Skin epidermis (tissue), 12 donors: ENCODE results near the gene MX1.
A peak's percentile ranks its signal among the peaks of the same experiment; 100 is the strongest.

Experiments
- H3K27ac ChIP-seq, 21 experiments: fragments of 200-600 bp; sonication (generic) in 11 of 21; one replicate each; pipeline ENCODE4 v1.5.0; 2020; ENCODE audit warnings: mild to moderate bottlenecking in 3 of 21, inconsistent platforms in 2 of 21, moderate library complexity in 2 of 21
- H3K4me3 ChIP-seq, 7 experiments: fragments of 200-600 bp; sonication (generic) in 2 of 7; one replicate each; pipeline ENCODE4 v1.5.0; 2020; ENCODE audit warnings: inconsistent platforms in 2 of 7, mild to moderate bottlenecking in 2 of 7, moderate library complexity in 1 of 7

Gene MX1

GRCh38 chr21:41425954-41426675, at the start of gene MX1:
MX1 (plus strand) TSS chr21:41426239; CDS start chr21:41432071, 5,832 bp downstream.
- peak within 1 kb of the TSS; percentile 42 to 95 (median 79) for H3K27ac ChIP-seq
- peak within 1 kb of the TSS; percentile 48 to 74 (median 61) for H3K4me3 ChIP-seq

GRCh38 chr21:41377715-41378114, 48.3 kb upstream of the MX1 start:
- Histone ChIP-seq H3K4me3 (no peak overlapping the region), H3K27ac (no peak overlapping the region)

GRCh38 chr21:41378849-41379248, 47.2 kb upstream of the MX1 start:
- Histone ChIP-seq H3K27ac (no peak overlapping the region), H3K4me3 (no peak overlapping the region)

GRCh38 chr21:41379901-41380300, 46.1 kb upstream of the MX1 start:
- H3K27ac ChIP-seq: no peak overlapping the region
- H3K4me3 ChIP-seq: no peak overlapping the region

GRCh38 chr21:41381731-41382130, 44.3 kb upstream of the MX1 start:
- no peak overlapping the region for H3K4me3 ChIP-seq
- H3K27ac ChIP-seq: no peak overlapping the region

GRCh38 chr21:41387042-41387819, 38.8 kb upstream of the MX1 start:
- Histone ChIP-seq H3K27ac (peak overlapping the region in 11 of 21 experiments; percentile 1 to 76 (median 38)), H3K4me3 (no peak overlapping the region)

GRCh38 chr21:41387824-41388223, 38.2 kb upstream of the MX1 start:
- Histone ChIP-seq H3K4me3 (no peak overlapping the region), H3K27ac (peak overlapping the region in 8 of 21 experiments; percentile 1 to 76 (median 46))

GRCh38 chr21:41388259-41388658, 37.8 kb upstream of the MX1 start:
- Histone ChIP-seq H3K4me3 (no peak overlapping the region), H3K27ac (peak overlapping the region in 5 of 21 experiments; percentile 1 to 76 (median 63))

GRCh38 chr21:41390043-41390639, 35.9 kb upstream of the MX1 start:
- H3K27ac ChIP-seq: no peak overlapping the region
- H3K4me3 ChIP-seq: no peak overlapping the region

GRCh38 chr21:41393876-41394465, 32.1 kb upstream of the MX1 start:
- Histone ChIP-seq H3K27ac (no peak overlapping the region), H3K4me3 (no peak overlapping the region)

GRCh38 chr21:41396558-41397075, 29.4 kb upstream of the MX1 start:
- Histone ChIP-seq H3K4me3 (no peak overlapping the region), H3K27ac (peak overlapping the region in 7 of 21 experiments; percentile 21 to 50 (median 44))

- H3K4me3 ChIP-seq: no peak overlapping the region
- H3K27ac ChIP-seq: peak overlapping the region in 4 of 21 experiments; percentile 21 to 50 (median 44)
Observed at GRCh38 chr21:41397471-41397891, 28.6 kb upstream of the MX1 start.

GRCh38 chr21:41398251-41398650, 27.8 kb upstream of the MX1 start:
- Histone ChIP-seq H3K4me3 (no peak overlapping the region), H3K27ac (no peak overlapping the region)

- no peak overlapping the region for H3K4me3 ChIP-seq
- no peak overlapping the region for H3K27ac ChIP-seq
Observed at GRCh38 chr21:41398831-41399230, 27.2 kb upstream of the MX1 start.

GRCh38 chr21:41399246-41399800, 26.7 kb upstream of the MX1 start:
- Histone ChIP-seq H3K4me3 (no peak overlapping the region), H3K27ac (no peak overlapping the region)

- Histone ChIP-seq H3K4me3 (no peak overlapping the region), H3K27ac (no peak overlapping the region)
Observed at GRCh38 chr21:41402231-41402630, 23.8 kb upstream of the MX1 start.

GRCh38 chr21:41402796-41403195, 23.2 kb upstream of the MX1 start:
- H3K4me3 ChIP-seq: no peak overlapping the region

GRCh38 chr21:41403331-41403730, 22.7 kb upstream of the MX1 start:
- H3K4me3 ChIP-seq: no peak overlapping the region
- H3K27ac ChIP-seq: no peak overlapping the region

More at GRCh38 chr21:41402796-41403195, 23.2 kb upstream of the MX1 start:
- H3K27ac ChIP-seq: no peak overlapping the region

- no peak overlapping the region for H3K4me3 ChIP-seq
- no peak overlapping the region for H3K27ac ChIP-seq
Observed at GRCh38 chr21:41403966-41404365, 22.1 kb upstream of the MX1 start.

- Histone ChIP-seq H3K27ac (no peak overlapping the region), H3K4me3 (no peak overlapping the region)
Observed at GRCh38 chr21:41405321-41405720, 20.7 kb upstream of the MX1 start.
